SK-N-SH treated with all-trans-retinoic acid at 6 μM for 48 hours (cell line): ENCODE data around the gene RAP2B.

Source experiments
- ARNTL ChIP-seq: fragments of 450-650 bp; formaldehyde crosslinking; IDR thresholded peaks from 2 replicates; pipeline ENCODE4 v1.5.0; 2020; ENCODE audit warnings: low read depth, mild to moderate bottlenecking, moderate library complexity, borderline replicate concordance
- CSDC2 ChIP-seq: fragments of 250-450 bp; sonication (Bioruptor Pico); IDR thresholded peaks from 2 replicates; pipeline ENCODE4 v1.5.0; 2020; ENCODE audit warnings: mild to moderate bottlenecking, moderate library complexity
- CSRNP3 ChIP-seq: fragments of 250-450 bp; sonication (Bioruptor Pico); IDR thresholded peaks from 2 replicates; pipeline ENCODE4 v1.5.1; 2021; ENCODE audit warnings: mild to moderate bottlenecking, moderate library complexity
- GLIS3 ChIP-seq: fragments of 250-450 bp; sonication (Bioruptor Pico); IDR thresholded peaks from 2 replicates; pipeline ENCODE4 v1.5.0; 2020; ENCODE audit warnings: mild to moderate bottlenecking, moderate library complexity
- PPARA ChIP-seq: fragments of 250-450 bp; sonication (Bioruptor Pico); IDR thresholded peaks from 2 replicates; pipeline ENCODE4 v1.5.0; 2020; ENCODE audit warnings: mild to moderate bottlenecking, borderline replicate concordance
- RARB ChIP-seq: fragments of 250-450 bp; sonication (Bioruptor Pico); IDR thresholded peaks from 2 replicates; pipeline ENCODE4 v1.8.0; 2021; ENCODE audit warnings: mild to moderate bottlenecking, moderate library complexity
- SNAI2 ChIP-seq: fragments of 250-450 bp; sonication (Bioruptor Pico); IDR thresholded peaks from 2 replicates; pipeline ENCODE4 v1.5.0; 2020; ENCODE audit warnings: mild to moderate bottlenecking, moderate library complexity
- TCF4 ChIP-seq: fragments of 250-450 bp; sonication (Bioruptor Pico); IDR thresholded peaks from 2 replicates; pipeline ENCODE4 v1.8.0; 2021; ENCODE audit warnings: mild to moderate bottlenecking, moderate library complexity, borderline replicate concordance
- TSHZ2 ChIP-seq: fragments of 250-450 bp; sonication (Bioruptor Pico); IDR thresholded peaks from 2 replicates; pipeline ENCODE4 v1.5.0; 2020; ENCODE audit warnings: mild to moderate bottlenecking, moderate library complexity
- ZC3H10 ChIP-seq: fragments of 250-450 bp; sonication (Bioruptor Pico); IDR thresholded peaks from 2 replicates; pipeline ENCODE4 v1.5.1; 2021; ENCODE audit warnings: mild to moderate bottlenecking, moderate library complexity
- ZFP3 ChIP-seq: fragments of 250-450 bp; sonication (Bioruptor Pico); IDR thresholded peaks from 2 replicates; pipeline ENCODE4 v1.5.0; 2020; ENCODE audit warnings: mild to moderate bottlenecking, moderate library complexity
- ZFP30 ChIP-seq: fragments of 450-650 bp; formaldehyde crosslinking; IDR thresholded peaks from 2 replicates; pipeline ENCODE4 v1.5.0; 2022; ENCODE audit warnings: mild to moderate bottlenecking, moderate library complexity
- ZNF565 ChIP-seq: fragments of 450-650 bp; formaldehyde crosslinking; conservative IDR thresholded peaks from 2 replicates; pipeline ENCODE4 v1.5.0; 2020; ENCODE audit warnings: low read depth, mild to moderate bottlenecking, moderate library complexity
- ZNF8 ChIP-seq: fragments of 450-650 bp; formaldehyde crosslinking; IDR thresholded peaks from 2 replicates; pipeline ENCODE4 v1.5.0; 2020; ENCODE audit warnings: mild to moderate bottlenecking, moderate library complexity

- TF ChIP-seq ZFP3 (CRISPR knock-in tag), result no peak
- no peak for TF ChIP-seq ZC3H10
- TF ChIP-seq CSDC2 (CRISPR knock-in tag), result no peak
- TF ChIP-seq ZNF565 (CRISPR knock-in tag), result no peak
- TF ChIP-seq PPARA (CRISPR knock-in tag), result no peak
- TF ChIP-seq CSRNP3 (CRISPR knock-in tag), result no peak
- TF ChIP-seq RARB (CRISPR knock-in tag), result no peak
- TF ChIP-seq ARNTL, result no peak
- TF ChIP-seq GLIS3 (CRISPR knock-in tag), result no peak
- TF ChIP-seq TCF4, result no peak
- TF ChIP-seq TSHZ2 (CRISPR knock-in tag), result no peak
- TF ChIP-seq ZNF8 (CRISPR knock-in tag), result no peak
- TF ChIP-seq ZFP30 (CRISPR knock-in tag), result no peak
- no peak for TF ChIP-seq SNAI2
Observed at GRCh38 chr3:153171256-153171655, 9.2 kb downstream of the RAP2B start.
